NCI-H1092 (cell line): ENCODE results near the gene RENBP.

Source experiments
- DNase-seq: peaks from one replicate; lab custom pipeline; 2025; lab: John Stamatoyannopoulos, UW

The RENBP gene

GRCh38 chrX:153933748-153934147 lies 10.7 kb downstream of the RENBP start:
- DNase-seq, result no peak

DNA sequence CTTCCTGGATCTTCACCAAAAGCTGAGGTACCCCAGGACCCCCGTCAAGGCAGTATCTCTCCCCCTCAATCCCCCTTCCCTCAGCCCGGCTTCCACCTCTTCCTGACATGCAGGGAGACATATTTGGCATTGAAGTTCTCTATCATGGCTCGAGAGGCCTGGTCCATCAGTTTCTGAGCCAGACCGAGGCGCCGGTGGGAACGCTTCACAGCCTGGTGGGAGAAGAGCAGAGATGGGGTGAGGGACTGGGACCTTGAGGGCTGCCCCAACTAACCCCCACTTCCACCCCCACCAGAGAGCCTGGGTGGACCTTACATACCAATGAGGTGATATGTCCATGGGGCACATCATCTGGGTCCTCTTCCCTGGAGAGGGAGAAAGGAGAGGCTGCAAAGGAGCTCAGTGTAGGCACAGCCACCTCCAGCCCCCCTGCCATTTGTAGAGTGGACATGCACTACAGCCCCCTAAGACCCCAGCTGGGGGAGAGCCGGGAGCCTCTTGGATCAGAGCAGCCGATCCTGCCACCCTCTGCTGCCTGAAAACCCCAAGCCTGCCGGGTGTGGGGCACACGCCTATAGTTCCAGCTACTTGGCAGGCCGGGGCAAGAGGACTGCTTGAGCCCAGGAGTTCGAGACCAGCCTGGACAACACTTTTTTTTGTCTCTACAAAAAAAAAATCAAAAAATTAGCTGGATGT lies 12.1 kb downstream of the RENBP start:
- no peak for DNase-seq

DNA sequence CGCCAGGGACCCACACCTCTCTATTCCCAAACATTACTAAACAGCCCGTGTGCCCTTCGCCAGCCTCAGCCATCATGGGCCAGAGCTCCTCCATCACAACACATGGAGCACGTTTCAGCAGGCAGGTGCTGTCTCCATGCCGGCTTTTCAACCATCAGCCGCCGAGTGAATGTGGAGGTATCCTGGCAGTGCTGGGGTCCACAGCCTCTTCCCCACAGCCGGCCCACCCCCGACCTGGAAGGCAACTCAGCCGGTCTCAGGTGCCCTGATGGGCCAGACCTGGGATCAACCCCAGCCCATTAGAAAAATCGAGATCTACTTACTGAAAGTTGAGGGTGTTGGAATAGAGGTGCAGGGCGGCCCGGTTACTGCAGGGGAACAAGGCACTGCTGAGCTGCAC lies 12.7 kb downstream of the RENBP start:
- DNase-seq, result no peak

DNA sequence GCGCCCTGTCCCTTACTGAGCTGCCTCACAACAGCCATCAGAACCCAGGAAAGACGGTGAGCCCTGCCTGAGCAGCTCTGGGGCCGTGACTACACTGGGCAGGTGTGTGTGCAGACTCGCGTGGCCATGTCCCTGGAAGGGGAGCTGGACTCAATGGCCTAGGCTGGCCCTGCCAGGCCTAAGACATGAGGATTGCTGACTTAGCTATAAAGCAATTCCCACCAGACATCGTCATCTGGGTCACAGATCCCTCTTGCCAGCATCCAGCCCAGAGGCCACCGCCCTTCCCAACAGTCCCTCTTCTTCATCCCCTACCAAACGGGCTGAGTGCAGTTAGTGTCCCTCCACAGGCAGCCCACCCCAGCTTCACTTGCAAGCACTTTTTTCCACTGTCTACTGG lies 13.3 kb downstream of the RENBP start:
- no peak for DNase-seq

DNA sequence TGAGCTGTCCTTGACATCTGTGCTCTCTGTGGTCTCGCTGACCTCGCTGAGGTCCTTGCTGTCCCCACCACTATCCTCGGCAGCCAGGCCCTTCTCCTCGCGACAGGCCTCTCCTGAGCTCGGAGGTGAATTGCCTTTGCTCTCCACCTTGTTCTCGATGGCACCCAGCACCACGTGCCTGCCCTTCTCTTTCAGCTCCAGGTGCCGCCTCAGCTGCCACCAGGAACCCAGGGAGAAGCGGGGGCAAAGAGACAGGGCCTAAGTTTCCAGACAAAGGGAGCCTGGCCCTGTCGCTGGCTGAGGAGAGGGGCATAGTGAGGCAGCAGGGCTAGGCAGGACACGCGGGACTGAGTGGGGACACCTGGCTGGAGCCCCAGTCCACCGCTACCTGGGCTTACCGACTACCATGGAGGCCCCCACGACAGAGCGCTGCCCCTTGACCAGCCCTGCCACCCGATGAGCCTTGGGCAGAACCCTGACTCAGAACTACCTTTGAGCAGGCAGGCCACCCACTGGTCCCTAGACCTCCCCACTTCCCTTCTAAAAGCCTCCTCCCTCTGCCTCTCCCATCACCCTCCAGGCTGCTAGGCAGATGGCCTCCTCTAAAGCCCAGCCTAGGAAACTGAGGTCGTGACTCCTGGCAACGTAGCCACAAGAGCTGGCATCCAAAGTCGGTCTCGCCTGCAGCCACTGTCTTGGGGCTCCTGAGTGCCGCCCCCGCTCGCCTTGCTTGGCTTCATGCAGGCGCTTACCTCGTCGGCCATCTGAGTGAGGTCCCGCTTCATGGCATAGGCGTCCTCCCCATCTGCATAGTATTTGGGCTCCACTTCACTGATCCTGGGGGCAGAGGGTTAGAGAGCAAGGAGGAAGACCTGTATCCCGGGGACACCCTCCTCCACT lies 14.2 kb downstream of the RENBP start:
- DNase-seq, result no peak

DNA sequence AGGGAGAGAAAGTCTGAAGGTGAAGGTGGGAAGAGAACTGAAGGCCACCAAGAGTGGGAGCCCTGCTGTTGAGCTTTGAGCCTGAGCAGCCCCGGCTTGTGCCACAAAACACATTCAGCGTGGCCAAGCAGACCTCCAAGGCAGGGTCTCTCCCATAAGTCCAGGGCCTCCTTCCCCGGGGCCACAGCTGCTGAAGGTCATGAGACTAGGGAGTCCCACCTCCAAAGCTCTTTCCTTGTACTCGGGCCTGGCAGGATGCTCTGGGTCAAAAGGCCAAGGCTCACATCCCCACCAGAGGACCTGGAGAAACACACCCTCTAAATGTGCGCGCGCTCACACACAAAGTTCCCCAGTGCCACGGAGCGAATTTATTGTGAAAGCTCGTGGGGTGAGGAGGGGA lies 14.9 kb downstream of the RENBP start:
- DNase-seq, result no peak

DNA sequence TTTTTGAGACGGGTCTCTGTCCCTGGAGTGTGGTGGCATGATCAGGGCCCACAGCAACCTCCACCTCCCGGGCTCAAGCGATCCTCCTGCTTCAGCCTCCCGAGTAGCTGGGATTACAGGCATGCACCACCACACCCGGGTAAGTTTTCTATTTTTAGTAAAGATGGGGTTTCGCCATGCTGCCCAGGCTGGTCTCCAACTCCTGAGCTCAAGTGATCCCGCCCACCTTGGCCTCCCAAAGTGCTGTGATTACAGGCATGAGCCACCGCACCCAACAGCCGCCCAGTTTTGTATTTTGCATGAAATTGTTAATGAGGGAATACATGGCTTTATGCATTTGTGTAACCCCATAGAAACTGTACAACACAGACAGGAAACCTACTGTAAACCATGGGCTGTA lies 15.6 kb downstream of the RENBP start:
- DNase-seq, result no peak

GRCh38 chrX:153927922-153928760 lies 16.3 kb downstream of the RENBP start:
- peak; percentile 97 for DNase-seq

DNA sequence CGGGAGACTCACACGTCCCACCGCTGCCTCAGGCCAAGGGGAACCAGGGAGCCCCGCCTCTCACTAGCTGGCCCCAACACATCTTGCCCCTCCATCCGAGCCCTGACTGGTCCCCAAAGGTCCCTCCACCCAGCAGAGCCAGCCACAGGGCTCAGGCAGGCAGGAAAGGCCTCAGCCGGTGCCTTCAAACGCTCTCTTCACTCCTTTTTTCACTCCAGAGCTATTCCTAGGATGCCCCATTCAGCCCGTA lies 16.8 kb downstream of the RENBP start:
- DNase-seq, result no peak

DNA sequence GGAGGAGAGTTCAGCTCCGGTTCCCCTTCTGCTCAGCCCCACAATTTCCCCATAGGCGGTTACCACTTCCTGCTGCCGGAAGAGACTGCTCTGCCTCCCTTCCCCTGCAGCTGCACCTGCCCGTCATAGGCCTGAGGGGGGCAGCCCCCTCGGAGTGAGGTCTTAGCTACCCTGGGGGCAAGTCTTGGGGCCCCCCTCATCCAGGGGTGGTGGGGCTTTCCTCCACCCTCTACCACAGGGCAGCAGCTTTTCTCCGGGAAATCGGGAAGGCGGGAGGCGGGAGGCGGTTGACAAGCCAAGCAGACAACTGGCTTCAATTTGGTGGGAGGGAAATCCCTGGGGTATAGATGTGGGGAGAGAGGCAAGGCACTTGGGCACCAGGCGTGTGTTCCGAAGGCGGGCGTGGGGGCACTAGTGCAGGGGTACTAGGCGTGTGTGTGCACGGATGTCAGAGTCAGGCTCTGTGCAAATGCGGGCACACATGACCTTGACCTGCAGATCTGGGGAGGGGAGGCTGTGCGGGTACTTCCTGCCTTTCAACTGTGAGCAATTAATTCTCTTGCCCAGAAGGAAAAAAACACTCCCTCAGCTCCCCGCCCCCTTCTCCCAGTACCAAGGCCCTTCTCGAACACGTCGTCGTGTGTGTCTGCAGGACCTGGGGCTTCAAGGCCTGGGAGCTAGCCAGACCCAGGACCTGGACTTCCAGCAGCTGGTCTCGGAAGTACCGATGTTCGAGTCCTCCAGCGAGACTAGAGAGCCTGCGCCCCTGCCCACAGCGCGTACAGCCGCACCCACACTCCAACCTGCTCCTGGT lies 17.4 kb downstream of the RENBP start:
- peak; percentile 34 for DNase-seq

GRCh38 chrX:153926552-153926857 lies 17.9 kb downstream of the RENBP start:
- no peak for DNase-seq

GRCh38 chrX:153925739-153926551 lies 18.5 kb downstream of the RENBP start, which contains the start of gene ARHGAP4:
TSS of gene ARHGAP4 (minus strand) at chrX:153926264. CDS start at chrX:153926202, 62 bp downstream.
- DNase-seq, result no peak

DNA sequence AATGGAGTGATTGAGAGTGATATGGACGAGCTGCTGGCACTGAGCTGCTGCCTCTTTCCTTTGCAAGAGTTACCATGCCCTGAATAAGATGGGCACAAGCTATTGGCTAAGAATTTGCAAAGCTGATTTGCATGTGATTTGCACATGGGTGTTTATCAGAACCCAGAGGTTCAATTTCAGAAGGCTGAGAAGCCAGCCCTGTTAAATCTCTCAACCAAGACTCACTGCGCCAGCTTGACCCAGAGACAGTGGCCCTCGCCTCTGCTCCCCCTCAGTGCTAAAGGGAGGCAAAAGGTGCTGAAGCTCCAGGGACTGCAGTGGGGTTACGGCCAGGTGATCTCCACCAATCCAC lies 19.1 kb downstream of the RENBP start:
- no peak for DNase-seq

DNA sequence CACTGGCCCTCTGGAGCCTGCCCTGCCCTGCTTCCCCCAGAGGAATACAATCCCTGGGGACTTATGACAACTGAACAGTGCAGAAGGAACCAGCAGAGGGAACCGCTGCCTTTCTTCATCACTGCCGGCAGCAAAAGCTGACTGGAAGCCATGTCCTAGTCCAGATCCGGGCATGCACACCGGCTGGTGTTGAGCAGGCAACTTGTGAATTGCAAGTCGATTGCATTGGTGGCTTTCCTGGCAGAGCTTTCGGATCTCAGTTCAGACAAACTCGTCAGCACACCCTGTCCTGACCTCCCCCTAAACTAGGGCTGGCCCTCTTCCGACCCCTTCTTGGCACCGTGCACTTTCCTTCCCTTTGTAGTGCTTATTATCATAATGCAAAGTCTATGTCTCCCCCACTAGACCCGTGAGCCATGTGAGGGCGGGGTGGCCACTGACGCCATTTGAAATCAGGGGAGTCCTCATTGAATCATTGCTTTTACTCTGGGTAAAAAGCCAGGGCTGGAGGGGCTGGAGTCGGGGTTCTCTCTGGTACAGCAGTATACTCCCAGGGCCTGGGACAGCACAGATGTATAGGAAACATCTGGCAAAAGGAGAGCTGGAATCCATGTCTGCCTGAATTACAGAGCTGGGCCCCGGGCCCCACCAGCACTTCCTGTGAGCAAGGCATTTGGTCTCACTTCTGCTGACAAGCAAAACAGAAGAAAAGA lies 20.1 kb downstream of the RENBP start:
- DNase-seq, result peak; percentile 61

- DNase-seq, result peak; percentile 54
These were observed 21.2 kb downstream of the RENBP start for GRCh38 chrX:153922932-153923857.

DNA sequence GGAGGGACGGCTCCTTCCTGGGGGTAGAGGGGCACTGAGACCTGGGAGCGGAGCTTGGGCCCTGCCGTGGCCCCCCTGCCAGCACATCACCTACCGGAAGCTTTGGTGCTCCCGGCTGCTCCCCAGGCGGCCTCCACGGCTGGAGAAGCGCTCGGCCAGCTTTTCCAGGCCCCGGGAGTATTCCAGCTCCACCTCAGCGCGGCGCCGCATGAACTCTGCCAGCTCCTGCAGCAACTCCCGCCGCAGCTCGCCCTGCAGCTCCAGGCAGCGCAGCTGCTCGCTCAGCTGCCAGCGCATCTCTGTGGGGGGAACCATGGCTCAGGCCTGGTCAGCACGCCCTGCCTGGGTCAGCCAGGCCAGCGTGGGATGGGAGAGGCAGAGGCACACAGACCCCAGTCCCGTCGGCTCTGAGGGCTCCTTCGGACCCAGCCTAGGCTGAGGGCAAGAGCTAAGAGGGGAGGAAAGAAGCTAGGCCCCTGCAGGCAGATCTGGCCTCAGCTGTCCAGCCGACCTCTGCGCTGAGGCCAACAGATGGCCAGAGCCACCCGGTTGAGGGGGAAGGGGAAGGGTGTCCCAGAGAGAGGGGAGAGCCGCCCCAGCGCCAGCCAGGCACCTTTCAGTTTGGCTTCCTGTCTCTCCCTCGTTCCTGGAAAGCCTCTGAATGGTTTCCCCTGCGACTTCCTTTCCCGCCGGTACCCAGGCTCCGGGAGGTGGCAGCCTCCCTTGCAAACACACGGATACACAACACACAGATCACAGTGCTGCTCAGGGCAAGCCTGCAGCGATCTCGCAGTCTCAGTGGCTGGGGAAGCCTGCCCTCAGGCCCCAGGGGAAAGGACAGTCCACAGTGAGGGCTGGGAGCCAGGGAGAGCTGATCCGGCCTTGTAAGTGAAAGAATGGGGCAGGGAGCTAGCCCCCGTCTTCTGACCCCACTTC lies 22.7 kb downstream of the RENBP start:
- no peak for DNase-seq

- DNase-seq, result no peak
These were observed 23.4 kb downstream of the RENBP start for GRCh38 chrX:153921070-153921469.

- DNase-seq, result no peak
These were observed 23.9 kb downstream of the RENBP start for GRCh38 chrX:153920546-153920945.
